ENCODE data around the gene KSR2.
"Not testable (repeated sequence)": the region's sequence is repeated elsewhere in the genome, so short reads cannot be mapped to it uniquely, and the experiment has no call there.

Gene KSR2

GRCh38 chr12:117901631-117902030 is 67.2 kb downstream of the KSR2 start:
- CTCF ChIA-PET: interaction anchor here (0.6 kb wide), 1 partner anchor 280 kb away, joined by 3 read pairs; no protein-coding TSS in a partner anchor
- DNase-seq (ENCODE audit: low spot score): no peak
- TF ChIP-seq CTCF (conservative IDR thresholded peaks at IDR 0.05; ENCODE audit: low read depth): no peak
- POLR2A ChIA-PET (ENCODE audit: low non-redundant PET): no interaction called here
- no peak overlapping the region for H3K27ac ChIP-seq

GRCh38 chr12:117900561-117900960 is 68.2 kb downstream of the KSR2 start:
- no peak for TF ChIP-seq CTCF (conservative IDR thresholded peaks at IDR 0.05; ENCODE audit: low read depth)

GRCh38 chr12:117897372-117898161 is 71.2 kb downstream of the KSR2 start:
- TF ChIP-seq CTCF (conservative IDR thresholded peaks at IDR 0.05; ENCODE audit: low read depth): no peak
- no peak for DNase-seq (ENCODE audit: low spot score)
- H3K27ac ChIP-seq: no peak overlapping the region
- POLR2A ChIA-PET (ENCODE audit: low non-redundant PET): no interaction called here
- CTCF ChIA-PET: no interaction called here

More at GRCh38 chr12:117900561-117900960, 68.2 kb downstream of the KSR2 start:
- POLR2A ChIA-PET (ENCODE audit: low non-redundant PET): no interaction called here
- peak; percentile 67 for DNase-seq (ENCODE audit: low spot score)
- no peak overlapping the region for H3K27ac ChIP-seq
- CTCF ChIA-PET: interaction anchor here (0.7 kb wide), 1 partner anchor 30 kb away, joined by 3 read pairs; no protein-coding TSS in a partner anchor

GRCh38 chr12:117896009-117896408 is 72.8 kb downstream of the KSR2 start:
- no peak overlapping the region for H3K27ac ChIP-seq
- POLR2A ChIA-PET (ENCODE audit: low non-redundant PET): no interaction called here
- CTCF ChIA-PET: no interaction called here
- no peak for DNase-seq (ENCODE audit: low spot score)
- no peak for TF ChIP-seq CTCF (conservative IDR thresholded peaks at IDR 0.05; ENCODE audit: low read depth)

- ChIA-PET CTCF (interaction anchor here (0.7 kb wide), 1 partner anchor 92 kb away, joined by 4 read pairs; no protein-coding TSS in a partner anchor), POLR2A (ENCODE audit: low non-redundant PET) (no interaction called here)
- TF ChIP-seq CTCF (conservative IDR thresholded peaks at IDR 0.05; ENCODE audit: low read depth): no peak
- DNase-seq (ENCODE audit: low spot score): no peak
- H3K27ac ChIP-seq: no peak overlapping the region
Measured at GRCh38 chr12:117892441-117892840, 76.3 kb downstream of the KSR2 start.

GRCh38 chr12:117891265-117891664 is 77.5 kb downstream of the KSR2 start:
- H3K27ac ChIP-seq; DNase-seq (ENCODE audit: low spot score); POLR2A ChIA-PET (ENCODE audit: low non-redundant PET): not testable (repeated sequence)
- CTCF ChIA-PET: interaction anchor here (0.6 kb wide), 1 partner anchor 1484 kb away, joined by 3 read pairs; no protein-coding TSS in a partner anchor

GRCh38 chr12:117890644-117891043 is 78.1 kb downstream of the KSR2 start:
- H3K27ac ChIP-seq: no peak overlapping the region
- ChIA-PET POLR2A (ENCODE audit: low non-redundant PET) (interaction anchor here (0.5 kb wide), 1 partner anchor 244 kb away, joined by 3 read pairs; no protein-coding TSS in a partner anchor), CTCF (no interaction called here)
- no peak for DNase-seq (ENCODE audit: low spot score)
- TF ChIP-seq CTCF (conservative IDR thresholded peaks at IDR 0.05; ENCODE audit: low read depth): no peak

Measured in RWPE1 (cell line).